Measurements from ENCODE around the gene GRIN2A. TPM values are rescaled to one million over a fixed set of nuclear protein-coding genes. Genes with fewer than 3 reads are reported as not detected.

GRIN2A gene
- total RNA-seq, 4 donors from 2014 or later, result 0.19 to 0.56 (median 0.35) TPM

DNA sequence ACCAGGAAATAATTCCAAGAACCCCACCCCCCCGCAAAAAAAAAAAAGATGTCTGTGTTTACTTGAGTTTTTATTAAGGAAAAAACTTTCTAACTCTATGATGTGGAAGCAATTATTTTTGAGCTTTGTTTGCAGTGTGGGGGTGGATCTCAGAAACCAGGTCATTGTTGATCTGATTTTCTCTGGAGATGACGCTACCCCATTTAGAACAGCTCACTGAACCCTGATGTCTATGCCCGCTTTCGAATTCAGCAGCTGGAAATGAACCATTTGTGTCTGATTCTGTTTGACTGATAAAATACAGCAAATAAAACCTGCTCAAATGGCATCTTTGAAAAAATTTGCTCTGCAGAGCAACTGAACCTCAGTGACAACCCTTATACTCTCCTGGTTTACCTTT is 368.6 kb downstream of the GRIN2A start:
- intact Hi-C loops (cut with DNase I), result no loop called here
- TF ChIP-seq CTCF (IDR thresholded peaks at IDR 0.05), result no peak
- TF ChIP-seq POLR2A (IDR thresholded peaks at IDR 0.05), result no peak
- Histone ChIP-seq H3K27me3 (no peaks in the 10 kb centered on the region), H3K27ac (no peak overlapping the region), H3K4me3 (no peak overlapping the region), H3K9me3 (no peaks in the 10 kb centered on the region), H3K4me1 (no peaks in the 10 kb centered on the region), H3K36me3 (no peaks in the 10 kb centered on the region)
- WGBS, 2 donors, result 78 to 87% methylated on average over 4 of the region's 4 CpGs
- DNase-seq, result no peak

DNA sequence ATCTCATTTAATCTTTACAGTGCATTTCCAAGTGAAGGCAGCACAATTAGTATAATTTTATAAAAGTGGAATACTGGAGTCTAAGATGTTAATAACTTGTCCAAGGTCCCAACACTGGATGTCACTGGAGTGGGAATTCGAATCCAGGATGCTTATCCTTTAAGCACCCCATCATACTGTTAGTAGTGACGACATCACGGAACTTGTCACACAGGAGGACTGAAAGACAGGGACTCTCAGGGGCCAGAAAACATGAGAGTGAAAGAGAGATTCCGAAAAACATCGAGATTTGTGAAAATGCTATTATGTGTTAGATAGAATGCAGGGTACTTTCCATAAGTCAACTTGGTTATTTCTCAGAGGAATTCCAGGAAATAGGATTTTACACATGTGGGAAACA is 374.0 kb downstream of the GRIN2A start:
- H3K4me1 ChIP-seq, result no peaks in the 10 kb centered on the region

DNA sequence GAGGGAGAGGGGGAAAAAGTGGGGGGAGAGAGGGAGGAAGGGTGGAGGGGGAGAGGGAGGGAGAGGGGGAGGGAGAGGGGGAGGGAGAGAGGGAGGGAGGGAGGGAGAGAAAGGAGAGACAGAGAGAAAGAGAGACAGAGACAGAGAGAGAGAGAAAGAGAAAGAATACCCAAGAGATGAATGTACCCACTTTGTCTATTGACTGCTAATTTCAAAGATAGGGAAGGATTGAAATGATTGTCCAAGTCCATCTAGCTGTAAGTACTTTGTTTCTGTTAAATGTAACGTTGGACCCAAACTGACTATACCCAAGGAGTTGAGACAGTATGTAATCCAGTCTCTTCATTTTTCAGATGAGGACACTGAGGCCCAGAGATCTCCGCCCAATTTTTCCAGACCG is 374.9 kb downstream of the GRIN2A start:
- Histone ChIP-seq H3K9me3 (no peaks in the 10 kb centered on the region), H3K27ac (no peak overlapping the region), H3K4me1 (no peaks in the 10 kb centered on the region), H3K27me3 (no peaks in the 10 kb centered on the region), H3K4me3 (no peak overlapping the region), H3K36me3 (no peaks in the 10 kb centered on the region)
- intact Hi-C loops (cut with DNase I), result no loop called here
- 80 to 85% methylated on average over 3 of the region's 3 CpGs for WGBS, 2 donors
- no peak for DNase-seq
- no peak for TF ChIP-seq CTCF (IDR thresholded peaks at IDR 0.05)
- no peak for TF ChIP-seq POLR2A (IDR thresholded peaks at IDR 0.05)

More for the DNA sequence above, 374.0 kb downstream of the GRIN2A start:
- no peaks in the 10 kb centered on the region for H3K27me3 ChIP-seq
- no peak overlapping the region for H3K4me3 ChIP-seq
- no peaks in the 10 kb centered on the region for H3K9me3 ChIP-seq
- no peak for DNase-seq
- no peaks in the 10 kb centered on the region for H3K36me3 ChIP-seq
- intact Hi-C loops (cut with DNase I), result no loop called here
- WGBS, 2 donors, result 86 to 87% methylated on average over 5 of the region's 5 CpGs
- TF ChIP-seq CTCF (IDR thresholded peaks at IDR 0.05), result no peak
- no peak for TF ChIP-seq POLR2A (IDR thresholded peaks at IDR 0.05)
- H3K27ac ChIP-seq, result no peak overlapping the region

DNA sequence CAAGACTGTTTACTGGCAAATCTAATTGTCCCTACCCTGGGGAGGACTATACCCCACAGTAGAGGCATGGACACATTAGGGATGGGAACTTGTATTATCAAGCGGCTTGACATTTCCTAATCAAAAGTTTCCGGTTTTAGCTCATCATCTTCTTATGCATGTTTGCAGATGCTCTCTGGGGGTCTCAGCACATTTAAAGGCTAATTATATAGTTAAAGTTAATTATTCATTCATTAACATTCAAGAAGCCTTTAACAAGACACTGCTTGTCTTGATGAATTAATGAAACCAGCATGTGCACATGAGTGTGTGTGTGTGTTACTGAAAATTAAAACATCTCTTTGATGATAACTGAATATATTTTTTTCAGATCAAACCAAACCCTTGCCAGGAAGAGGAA is 377.1 kb downstream of the GRIN2A start:
- intact Hi-C loops (cut with DNase I), result no loop called here
- H3K36me3 ChIP-seq, result no peaks in the 10 kb centered on the region
- no peaks in the 10 kb centered on the region for H3K4me1 ChIP-seq
- TF ChIP-seq POLR2A (IDR thresholded peaks at IDR 0.05) (no peak), CTCF (IDR thresholded peaks at IDR 0.05) (no peak)
- DNase-seq, result no peak
- no peak overlapping the region for H3K27ac ChIP-seq
- no peak overlapping the region for H3K4me3 ChIP-seq
- 92 to 94% methylated on average over 2 of the region's 2 CpGs for WGBS, 2 donors
- H3K27me3 ChIP-seq, result no peaks in the 10 kb centered on the region
- H3K9me3 ChIP-seq, result no peaks in the 10 kb centered on the region

DNA sequence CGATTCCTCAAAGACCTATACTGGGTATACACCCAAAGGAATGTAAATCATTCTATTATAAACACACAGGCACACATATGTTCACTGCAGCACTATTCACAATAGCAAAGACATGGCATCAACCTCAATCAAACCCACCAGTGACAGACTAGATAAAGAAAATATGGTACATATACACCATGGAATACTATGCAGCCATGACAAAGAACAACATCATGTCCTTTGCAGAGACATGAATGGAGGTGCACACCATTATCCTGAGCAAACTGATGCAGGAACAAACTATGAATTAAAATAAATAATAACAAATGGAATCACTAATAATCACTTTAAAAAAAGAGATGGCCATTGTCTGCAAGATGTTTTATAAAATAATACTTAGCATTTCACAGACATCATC is 380.1 kb downstream of the GRIN2A start:
- intact Hi-C loops (cut with DNase I), result no loop called here
- TF ChIP-seq POLR2A (IDR thresholded peaks at IDR 0.05), result no peak
- TF ChIP-seq CTCF (IDR thresholded peaks at IDR 0.05), result no peak
- no peaks in the 10 kb centered on the region for H3K36me3 ChIP-seq
- H3K4me3 ChIP-seq, result no peak overlapping the region
- no peaks in the 10 kb centered on the region for H3K4me1 ChIP-seq
- DNase-seq, result no peak
- whole genome bisulfite sequencing, 2 donors, result 75 to 88% methylated on average over 1 of the region's 1 CpG
- no peaks in the 10 kb centered on the region for H3K27me3 ChIP-seq
- no peaks in the 10 kb centered on the region for H3K9me3 ChIP-seq
- no peak overlapping the region for H3K27ac ChIP-seq
